Fibroblast of skin of right biceps (primary cell): Measurements from ENCODE around the gene GTF2A2.

Experiments used
- DNase-seq: peaks from one replicate; pipeline ENCODE4 v3.0.0-alpha.2; 2013

Gene GTF2A2, protein sequence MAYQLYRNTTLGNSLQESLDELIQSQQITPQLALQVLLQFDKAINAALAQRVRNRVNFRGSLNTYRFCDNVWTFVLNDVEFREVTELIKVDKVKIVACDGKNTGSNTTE

DNA sequence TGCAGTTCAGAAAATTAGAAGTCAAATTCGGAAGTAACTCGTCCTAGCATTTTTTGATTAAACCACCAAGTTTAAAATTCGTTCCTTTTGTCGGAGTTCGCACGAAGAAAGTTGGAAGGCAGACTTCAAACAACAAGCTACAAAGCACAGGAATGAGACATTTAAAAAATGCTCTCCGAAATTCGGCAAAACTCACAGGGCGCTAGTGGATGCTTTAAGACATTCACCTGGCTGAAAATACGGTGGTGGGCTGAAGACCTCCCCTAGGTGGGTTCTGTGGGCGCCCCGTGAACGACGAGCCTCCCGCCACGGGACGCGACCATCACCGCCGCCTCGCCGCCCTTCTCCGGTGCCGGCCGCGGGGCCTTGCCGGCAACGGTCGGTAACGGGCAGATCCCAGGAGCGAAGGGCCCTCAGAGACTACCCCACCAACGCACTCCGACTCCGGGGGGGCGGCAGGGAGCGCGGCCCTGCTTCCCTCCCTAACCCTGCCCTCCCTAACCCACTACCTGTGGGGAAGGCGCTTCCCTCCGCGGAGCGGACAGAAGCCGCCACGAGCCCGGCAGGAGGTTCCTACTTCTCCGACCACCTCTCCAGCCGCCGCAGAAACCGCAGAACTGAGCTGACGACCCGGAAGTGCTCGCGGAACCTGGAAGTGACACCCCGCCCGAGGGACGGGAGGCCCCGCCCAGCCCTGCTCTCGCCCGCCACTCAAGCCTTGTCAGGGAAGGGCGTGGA is at the start of gene GTF2A2:
Gene GTF2A2, minus strand, starts transcription at position 619 of the 738 bp plus-strand sequence. CDS start 5,238 bp downstream, outside the sequence.
- DNase-seq, result peak; percentile 93

DNA sequence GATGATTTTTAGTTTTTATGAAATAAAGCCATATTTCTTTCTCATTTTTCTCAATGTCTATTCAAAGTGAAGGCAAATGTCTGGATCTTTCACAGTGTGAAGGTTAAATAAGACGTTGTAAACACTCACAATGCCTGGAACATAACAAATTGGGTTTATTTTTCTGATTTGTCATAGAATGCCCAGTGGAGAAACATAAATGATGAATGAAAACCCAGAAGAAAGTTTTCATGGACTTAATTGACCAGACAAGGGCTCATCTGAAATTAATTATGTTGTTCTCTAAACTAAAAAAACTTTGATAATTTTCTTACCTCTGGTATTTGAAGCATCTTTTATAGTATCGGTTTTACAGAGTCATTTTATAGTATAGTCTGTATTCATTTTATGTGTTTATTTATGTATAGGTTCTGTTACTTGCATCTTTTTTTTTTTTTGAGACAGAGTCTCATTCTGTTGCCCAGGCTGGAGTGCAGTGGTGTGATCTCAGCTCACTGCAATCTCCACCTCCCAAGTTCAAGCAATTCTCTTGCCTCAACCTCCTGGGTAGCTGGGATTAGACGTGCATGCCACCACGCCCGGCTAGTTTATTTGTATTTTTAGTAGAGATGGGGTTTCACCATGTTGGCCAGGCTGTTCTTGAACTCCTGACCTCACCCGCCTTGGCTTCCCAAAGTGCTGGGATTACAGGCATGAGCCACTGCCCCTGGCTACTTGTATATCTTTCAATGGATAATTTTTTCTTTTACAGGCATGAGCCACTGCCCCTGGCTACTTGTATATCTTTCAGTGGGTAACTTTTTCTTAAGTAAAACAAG is 46.9 kb upstream of the GTF2A2 start:
- no peak for DNase-seq

DNA sequence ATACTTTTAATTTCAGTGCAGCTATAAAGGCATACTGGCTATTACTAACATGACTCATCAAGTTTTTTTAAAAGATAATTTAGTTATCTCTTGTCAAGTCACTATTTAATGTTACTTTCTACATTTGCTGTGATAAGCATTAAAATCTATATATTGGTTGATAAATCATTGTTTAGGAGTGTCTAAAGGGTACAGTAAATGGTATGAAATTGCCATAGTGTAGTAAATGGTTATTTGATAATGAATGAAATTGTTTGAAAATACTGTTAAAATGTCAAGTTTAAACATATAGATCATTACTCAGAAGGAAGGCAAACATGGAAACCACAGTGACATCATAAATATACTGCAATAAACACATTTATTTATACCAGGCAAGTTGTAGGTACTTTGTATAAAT is 45.0 kb upstream of the GTF2A2 start:
- no peak for DNase-seq

DNA sequence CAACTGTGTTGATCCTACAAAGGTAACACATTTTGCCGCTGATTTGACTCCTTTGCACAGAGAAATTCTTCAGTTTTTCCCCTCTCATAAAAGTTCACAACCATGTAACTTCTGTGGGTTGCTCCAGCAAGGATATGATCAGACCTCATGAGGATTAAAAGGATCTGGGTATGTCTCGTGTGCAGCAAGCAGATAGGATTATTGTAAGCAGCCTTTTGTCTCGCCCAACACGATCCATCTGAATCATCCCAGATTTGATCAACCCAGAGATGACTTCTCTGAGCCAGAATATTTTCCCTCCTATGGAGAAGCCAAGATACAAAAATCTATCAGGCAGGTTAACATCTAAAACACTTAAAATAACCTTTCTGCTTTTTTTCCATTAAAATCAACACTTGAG is 44.6 kb upstream of the GTF2A2 start:
- no peak for DNase-seq

DNA sequence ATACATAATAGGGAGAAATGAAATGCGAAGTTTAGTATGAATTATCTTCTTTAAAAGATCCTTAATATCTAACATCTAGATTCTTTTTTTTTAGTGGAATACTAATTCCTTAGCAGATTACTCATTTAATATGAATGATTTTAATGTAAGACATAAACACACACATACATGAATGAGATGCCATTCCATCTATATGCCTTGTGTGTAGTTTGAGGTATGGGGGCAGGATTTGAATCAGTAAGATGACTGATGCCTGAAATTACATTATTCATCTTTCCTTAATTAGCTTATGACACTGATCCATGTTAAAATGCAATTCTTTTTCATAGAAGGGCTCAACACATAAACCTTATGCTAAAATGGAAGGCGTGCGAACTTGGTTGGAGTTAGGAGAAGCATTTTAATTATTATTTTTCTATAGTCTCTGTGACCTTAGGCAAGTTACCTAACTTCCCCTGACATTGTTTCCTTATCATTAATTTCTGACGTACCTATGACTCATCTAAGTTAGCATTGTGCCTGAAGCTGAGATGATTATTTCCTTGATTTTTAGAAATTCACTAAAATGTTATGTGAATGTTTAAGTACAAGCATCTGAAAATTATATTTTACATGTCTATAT is 42.6 kb upstream of the GTF2A2 start:
- DNase-seq, result peak; percentile 59

DNA sequence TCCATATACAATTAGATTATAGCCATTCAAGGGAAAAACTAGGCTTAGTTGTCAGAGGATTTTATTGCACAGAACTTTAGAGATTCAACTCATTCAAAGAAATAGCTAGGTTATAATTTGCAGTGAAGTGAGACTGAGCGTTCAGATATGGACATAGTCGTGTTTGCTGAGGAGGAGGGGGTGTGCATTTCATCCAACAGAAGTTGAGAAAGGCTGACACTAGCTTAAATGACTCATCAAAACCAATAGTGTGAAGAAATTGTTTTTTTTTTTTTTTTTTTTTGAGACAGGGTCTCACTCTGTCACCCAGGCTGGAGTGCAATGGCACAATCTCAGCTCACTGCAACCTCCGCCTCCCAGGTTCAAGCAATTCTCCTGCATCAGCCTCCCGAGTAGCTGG is 40.8 kb upstream of the GTF2A2 start:
- DNase-seq, result peak; percentile 11

DNA sequence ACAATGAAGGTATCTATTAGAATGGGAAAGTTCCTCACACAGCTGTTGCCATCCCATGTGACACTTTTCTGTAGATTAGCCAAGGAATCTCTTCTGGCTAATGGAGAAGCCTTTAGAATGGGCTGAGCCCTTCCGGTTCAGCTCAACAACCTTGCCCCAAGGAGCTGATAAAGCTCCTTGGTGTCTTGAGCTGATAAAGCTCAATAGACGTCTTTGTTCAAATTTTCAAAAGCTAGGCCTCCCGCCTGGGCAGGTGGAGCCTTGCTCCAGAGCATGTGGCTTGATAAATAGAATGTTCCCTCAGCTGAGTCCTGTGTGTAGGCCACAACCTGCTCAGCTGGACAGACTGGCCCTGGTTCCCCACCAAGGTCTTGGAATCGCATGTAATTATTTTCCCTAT is 39.0 kb upstream of the GTF2A2 start:
- no peak for DNase-seq

DNA sequence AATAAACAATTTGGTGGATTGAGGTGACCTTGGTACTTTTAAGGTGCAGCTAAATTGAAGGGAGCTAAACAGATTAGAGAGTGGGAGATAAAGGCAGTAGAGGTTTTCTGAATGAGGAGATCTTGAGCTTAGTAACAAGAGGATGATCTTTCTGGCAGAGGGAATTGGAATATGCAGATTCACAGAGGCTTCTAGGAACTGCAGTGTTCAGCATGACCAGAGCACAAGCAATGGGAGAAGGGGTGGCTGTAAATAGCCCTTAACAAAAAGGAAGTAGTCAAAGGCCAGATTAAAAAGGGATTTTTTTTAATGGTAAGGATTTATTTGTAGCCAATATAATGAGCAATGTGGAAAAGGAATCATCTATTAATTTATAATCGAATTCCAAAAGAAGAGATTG is 37.5 kb upstream of the GTF2A2 start:
- DNase-seq, result no peak

DNA sequence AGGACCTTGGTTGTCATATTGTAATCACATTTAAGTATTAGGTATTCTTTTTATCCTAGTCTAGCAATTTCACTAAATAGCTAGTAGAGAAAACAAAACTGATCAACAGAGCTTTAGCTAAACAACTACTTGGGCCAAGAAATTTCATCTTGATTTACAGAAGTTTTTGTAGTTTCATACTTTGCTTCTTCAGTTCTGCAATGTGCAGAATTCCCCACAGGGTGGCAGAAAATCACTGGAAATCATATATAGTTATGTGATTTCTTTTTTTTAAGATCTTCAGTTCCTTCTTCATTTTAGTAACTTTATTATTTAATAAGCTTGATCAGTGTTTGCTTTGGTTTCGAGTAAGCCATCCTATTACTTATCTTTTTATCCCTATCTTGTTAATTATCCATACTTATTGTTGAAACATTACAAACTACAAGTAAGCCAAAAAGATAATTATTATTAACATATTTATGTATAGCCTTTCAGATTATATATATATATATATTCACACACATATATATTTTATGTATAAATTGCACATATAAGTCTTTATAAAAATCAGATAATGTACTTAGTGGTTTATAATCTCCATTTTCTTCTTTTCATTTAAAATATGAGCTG is 34.0 kb upstream of the GTF2A2 start:
- peak; percentile 51 for DNase-seq

DNA sequence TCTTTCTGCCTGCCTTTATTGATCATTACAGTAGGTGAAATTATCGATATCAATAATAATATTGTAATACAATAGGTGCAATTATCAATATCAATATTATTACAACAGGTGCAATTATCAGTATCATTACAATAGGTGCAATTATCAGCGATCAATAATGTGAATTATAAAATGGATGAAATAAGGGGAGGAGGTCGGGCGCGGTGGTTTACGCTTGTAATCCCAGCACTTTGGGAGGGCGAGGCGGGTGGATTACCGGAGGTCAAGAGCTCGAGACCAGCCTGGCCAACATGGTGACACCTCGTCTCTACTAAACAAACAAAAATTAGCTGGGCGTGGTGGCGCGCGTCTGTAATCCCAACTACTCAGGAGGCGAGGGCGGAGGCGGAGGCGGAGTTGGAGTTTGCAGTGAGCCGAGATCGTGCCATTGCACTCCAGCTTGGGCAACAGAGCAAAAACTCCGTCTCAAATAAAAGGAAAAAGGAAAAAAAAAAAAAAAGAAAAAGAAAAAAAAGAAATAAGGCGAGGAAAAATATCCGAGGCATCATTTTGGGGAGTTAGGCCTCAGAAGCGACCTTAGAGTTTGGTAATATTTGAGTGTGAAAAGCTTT is 32.4 kb upstream of the GTF2A2 start:
- DNase-seq, result peak; percentile 59

DNA sequence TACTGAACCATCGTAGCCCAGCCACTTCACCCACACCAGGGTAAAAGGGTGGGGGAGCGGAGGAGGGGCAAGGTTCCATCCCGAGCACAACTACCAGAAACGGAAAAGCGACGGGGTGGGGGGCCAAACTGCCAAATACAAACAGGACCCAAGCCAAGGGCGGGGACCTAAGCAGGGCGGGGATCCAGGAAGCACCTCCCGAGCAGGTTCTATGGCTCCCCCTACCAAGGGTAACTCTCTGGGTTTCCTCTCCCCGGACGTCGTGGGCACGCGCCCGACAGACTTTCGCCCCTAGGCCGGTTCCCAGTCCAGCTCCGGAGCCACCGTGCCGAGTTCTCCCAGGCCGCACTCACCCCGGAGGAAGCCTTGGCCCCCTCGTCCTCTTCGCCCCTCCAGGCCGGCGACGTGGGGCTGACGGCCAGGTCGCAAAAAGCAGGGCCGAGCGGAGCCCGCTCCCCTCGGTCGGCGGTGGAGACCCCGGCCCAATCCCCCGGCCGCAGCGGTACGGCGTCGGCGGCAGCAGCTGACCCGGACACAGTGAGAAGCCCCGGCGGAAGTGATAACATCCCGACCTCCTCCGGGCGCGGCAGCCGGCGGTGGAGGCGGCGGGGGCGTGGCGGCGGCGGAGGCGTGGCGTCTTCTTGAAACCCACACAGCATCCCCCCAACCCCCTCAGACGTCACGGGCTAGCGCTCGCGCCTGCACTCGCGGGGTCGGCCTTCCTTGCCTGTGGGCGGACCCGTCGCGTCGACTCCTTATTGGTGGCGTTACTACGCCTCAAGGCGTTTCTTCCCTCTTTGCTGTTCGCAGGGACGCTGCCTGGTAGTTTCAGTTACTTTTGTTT is 31.7 kb upstream of the GTF2A2 start, which contains the start of gene BNIP2:
Gene BNIP2, minus strand, starts transcription at position 539 of the 844 bp plus-strand sequence. CDS start 6,863 bp downstream, outside the sequence.
- peak; percentile 99 for DNase-seq

DNA sequence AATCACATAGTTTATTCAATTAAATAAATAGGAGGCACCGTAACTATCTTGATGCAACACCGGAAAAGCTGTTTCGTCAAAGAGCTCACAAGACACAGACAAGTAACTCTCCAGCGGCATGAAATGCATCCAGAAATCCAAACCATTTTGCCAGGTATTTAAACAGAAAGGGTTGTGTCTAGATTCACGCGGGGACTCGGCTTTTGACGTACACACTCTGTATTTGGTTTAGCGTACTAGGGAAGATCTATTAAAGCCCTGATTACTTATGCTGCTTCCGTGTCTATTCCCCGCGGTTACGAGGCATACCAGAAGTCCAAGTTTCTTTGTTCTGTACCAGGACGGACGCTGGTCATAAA is 31.1 kb upstream of the GTF2A2 start:
- DNase-seq, result peak; percentile 61

DNA sequence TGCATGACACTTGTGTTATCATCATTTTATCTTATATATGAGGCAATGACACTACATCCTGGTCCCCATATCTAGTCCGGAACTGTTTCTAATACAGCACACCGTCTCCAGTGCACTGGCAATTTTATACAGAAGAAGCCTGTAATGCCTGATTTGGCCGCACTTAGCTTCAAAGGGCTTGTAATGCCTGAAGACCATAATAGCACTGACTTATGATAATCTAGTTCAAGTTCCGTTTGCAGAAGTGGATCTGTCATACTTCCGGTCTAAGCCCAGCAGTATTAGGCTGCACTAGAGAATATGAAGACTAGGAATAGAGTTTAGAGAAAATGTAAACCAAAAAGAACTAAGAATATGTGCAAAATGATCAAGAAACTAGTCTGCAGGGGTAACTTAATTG is 30.5 kb upstream of the GTF2A2 start:
- DNase-seq, result peak; percentile 34

DNA sequence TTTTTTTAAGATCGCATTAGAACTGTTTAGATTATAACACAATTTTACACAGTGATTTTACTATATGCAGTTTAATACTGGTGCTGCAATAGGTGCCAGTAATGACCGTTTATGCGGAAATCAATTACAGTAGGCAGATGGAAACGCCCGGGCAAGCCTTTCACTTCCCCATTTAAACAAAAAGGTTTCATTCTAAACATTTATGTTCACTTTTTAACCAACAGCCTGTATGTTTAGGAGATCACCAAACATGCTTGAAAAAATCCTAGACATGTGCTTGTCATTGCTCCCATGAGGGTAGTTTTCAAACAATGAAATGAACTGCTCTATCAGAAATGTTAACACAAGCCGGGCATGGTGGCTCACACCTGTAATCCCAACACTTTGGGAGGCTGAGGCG is 29.1 kb upstream of the GTF2A2 start:
- no peak for DNase-seq

DNA sequence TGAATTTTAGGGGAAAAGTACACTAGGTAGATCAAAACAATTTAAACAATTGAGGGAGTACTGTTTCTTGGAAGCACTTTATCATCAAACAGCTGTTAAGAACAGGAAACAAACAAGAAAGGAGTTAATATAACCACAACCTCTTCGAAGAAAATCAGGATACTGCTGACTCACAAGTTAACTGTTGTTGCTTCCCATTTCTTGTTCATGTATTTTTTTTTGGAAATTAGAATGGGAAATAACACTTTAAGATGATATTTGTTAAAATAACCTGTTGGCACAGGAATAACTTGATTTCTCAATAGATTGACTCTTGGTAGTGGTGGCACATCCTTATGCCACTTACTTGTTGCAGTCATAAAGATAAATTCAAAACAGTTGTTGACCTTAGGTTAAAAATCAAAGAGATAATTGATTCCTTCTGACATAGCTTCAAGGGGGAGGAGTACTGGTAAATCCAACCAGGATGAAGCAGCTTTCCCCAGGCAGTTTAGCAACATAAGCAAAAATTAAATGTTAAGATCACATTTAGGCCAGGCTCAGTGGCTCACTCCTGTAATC is 28.5 kb upstream of the GTF2A2 start:
- peak; percentile 18 for DNase-seq

DNA sequence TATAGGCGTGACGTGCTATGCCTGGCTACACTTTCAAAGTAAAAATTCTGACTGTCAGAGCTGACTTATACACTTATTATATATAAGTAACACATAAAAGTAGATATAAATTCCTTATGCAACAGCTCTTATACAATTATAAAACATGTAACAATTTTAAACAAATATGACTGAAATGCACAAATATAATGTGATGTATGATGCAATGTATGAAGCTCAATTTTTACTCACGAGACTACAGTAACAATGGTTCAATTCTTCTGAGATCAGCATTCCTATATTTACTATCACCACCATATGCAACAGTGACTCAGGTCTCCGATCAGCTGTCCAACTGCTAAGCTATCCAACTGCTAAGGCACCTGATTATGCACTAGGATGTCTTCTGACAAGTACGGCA is 23.6 kb upstream of the GTF2A2 start:
- DNase-seq, result no peak

DNA sequence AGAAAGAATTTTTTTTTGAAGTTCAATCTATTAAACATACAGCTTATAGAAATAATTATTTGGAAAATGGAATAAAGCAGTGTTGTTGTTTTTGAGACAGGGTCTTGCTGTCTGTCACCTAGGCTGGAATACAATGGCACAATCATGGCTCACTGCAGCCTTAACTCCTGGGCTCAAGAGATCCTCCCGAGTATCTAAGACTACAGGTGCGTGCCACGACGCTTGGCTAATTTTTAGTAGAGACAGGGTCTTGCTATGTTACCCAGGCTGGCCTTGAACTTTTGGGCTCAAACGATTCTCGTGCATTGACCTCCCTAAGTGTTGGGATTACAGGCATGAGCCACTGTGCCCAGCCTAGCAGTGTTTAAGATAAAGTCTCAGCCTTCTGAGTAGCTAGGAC is 23.0 kb upstream of the GTF2A2 start:
- DNase-seq, result no peak

DNA sequence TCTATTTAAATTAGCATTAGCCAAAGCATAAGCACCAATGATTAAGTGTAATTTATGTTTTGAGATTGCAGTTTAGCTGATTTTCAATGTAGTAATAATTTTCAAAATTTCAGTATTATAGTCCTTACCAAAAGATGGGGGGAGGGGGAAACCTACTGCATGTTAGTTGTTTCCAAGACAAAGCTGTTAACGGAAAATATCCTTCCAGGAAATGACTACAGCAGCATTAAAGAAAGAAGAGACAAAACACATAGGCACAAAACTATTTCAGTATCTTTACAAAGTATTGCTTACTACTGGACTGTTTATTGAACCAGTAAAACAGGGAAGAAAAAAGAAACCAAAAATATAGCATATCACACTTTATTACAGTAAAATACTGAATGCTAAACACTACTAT is 21.3 kb upstream of the GTF2A2 start:
- DNase-seq, result peak; percentile 14

DNA sequence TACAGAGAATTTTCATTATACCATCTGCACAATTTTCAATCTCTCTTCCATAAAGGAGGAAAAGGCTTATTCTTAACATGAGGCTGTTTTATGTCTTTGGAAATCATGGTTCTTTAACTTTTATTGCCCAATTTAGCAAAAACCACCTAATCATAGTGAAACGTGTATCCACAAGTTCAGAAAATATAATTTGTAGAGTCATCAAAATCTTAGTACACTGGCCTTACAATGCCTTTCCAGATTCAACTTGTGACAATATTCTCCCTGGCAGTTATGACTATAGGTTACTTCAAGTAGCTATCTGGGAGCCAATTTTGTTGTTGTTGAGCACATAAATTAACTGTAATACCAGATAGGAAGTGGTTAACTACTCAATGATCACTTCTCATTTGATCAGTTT is 20.9 kb upstream of the GTF2A2 start:
- DNase-seq, result no peak

DNA sequence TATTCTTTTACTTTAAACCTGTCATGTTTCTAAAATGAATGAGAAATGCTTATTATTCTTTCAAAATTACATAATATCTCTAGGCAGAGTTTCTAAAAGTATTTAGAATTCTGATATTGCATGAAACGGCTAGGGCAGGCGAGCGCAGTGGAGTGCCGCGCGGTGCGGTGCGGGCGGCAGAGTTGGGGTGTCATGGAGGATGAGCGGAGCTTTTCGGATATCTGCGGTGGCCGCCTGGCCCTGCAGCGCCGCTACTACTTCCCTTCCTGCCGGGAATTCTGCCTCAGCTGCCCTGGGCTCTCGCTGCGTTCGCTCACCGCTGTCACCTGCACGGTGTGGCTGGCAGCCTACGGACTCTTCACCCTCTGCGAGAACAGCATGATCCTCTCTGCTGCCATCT is 19.2 kb upstream of the GTF2A2 start:
- no peak for DNase-seq

DNA sequence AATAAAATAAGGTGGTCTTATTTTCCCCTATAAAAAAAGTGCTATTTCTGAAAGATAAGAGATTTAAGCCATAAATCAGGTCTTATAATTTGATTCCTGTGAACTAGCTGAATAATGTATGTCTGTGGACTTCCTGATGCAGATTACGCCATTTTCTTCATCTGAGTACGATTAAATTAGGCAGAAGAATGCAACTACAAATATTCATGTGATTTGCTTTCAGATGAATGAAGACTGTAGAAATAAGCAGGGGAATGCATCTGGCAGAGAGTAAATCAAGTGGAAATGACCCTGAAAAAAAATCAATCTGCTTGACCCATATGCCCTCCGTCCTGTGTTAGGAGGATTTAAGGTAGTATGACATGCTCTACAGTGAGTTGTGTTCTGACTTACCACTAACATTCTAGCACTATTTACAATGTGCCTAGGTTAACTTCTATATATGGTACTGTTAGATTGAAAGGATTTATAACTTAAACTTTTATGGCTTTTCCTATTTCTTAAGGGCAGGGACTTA is 17.1 kb upstream of the GTF2A2 start:
- DNase-seq, result no peak
